Colonic mucosa (tissue), 4 donors: ENCODE measurements around the gene CD69. TPM values are rescaled to one million over a fixed set of nuclear protein-coding genes. Genes with fewer than 3 reads are reported as not detected.
"Not testable (repeated sequence)": the region's sequence is repeated elsewhere in the genome, so short reads cannot be mapped to it uniquely, and the experiment has no call there.

Experiments used
- DNase-seq: peaks from one replicate; pipeline ENCODE4 v3.0.0-alpha.2; 2020
- H3K27ac ChIP-seq: fragments of 200-600 bp; one replicate; pipeline ENCODE4 v1.8.0; 2021
- H3K27me3 ChIP-seq: fragments of 200-600 bp; one replicate; pipeline ENCODE4 v1.8.0; 2021
- H3K36me3 ChIP-seq: fragments of 200-600 bp; one replicate; pipeline ENCODE4 v1.8.0; 2021
- H3K4me1 ChIP-seq: fragments of 200-600 bp; one replicate; pipeline ENCODE4 v1.8.0; 2021; ENCODE audit warnings: mild to moderate bottlenecking
- H3K4me3 ChIP-seq: fragments of 200-600 bp; one replicate; pipeline ENCODE4 v1.8.0; 2021
- H3K9ac ChIP-seq, 2 donors: one replicate each; pipeline ENCODE4 v1.7.0; 2013; ENCODE audit warnings: control low read depth in 2 of 2, low read depth in 2 of 2, low read length in 2 of 2
- H3K9me3 ChIP-seq: fragments of 200-600 bp; one replicate; pipeline ENCODE4 v1.8.0; 2021
- CTCF ChIP-seq: fragments of 200-600 bp; IDR thresholded peaks from one replicate; pipeline ENCODE4 v1.8.0; 2022; ENCODE audit warnings: antibody characterized with exemption, mild to moderate bottlenecking
- intact Hi-C: fragments of 100-400 bp; cut with DNase I; formaldehyde crosslinking; loops from one replicate; pipeline ENCODE4 v1.14.1; 2022
- total RNA-seq, 2 donors: library from RNA; stranded (reverse); fragmentation: NEBNext Ultra II Directional in 1 of 2; extraction: Animal tissue kit (Norgen Biotek cat#: 25700) in 1 of 2; gene quantifications; one replicate each; pipeline ENCODE4 v1.2.1, GENCODE V29; 2021
- donor health status: healthy.
- donor health status: DM: no; HTN: no; CAD: no.
- donor health status: DM: no; HTN: no; CAD: no.

The CD69 gene
- total RNA-seq, 2 donors from 2014 or later: 1.4 to 3.2 TPM

GRCh38 chr12:9706086-9706685 is 54.5 kb downstream of the CD69 start:
- no peak overlapping the region for H3K4me3 ChIP-seq
- TF ChIP-seq CTCF: no peak
- H3K27me3 ChIP-seq: no peaks in the 10 kb centered on the region
- no peak overlapping the region for H3K9ac ChIP-seq
- no peaks in the 10 kb centered on the region for H3K9me3 ChIP-seq
- no peaks in the 10 kb centered on the region for H3K4me1 ChIP-seq
- DNase-seq: no peak
- no peaks in the 10 kb centered on the region for H3K36me3 ChIP-seq
- intact Hi-C loops: loop anchor here (2.0 to 5.0 kb wide), 2 partner anchors 71 to 374 kb away; no protein-coding TSS in a partner anchor
- no peak overlapping the region for H3K27ac ChIP-seq

GRCh38 chr12:9704561-9704960 is 56.1 kb downstream of the CD69 start:
- DNase-seq, intact Hi-C loops, H3K4me3 ChIP-seq, H3K9me3 ChIP-seq, H3K36me3 ChIP-seq, H3K4me1 ChIP-seq, H3K27me3 ChIP-seq, H3K27ac ChIP-seq, H3K9ac ChIP-seq: not testable (repeated sequence)

Other genes with a start within 250 kb of the CD69 start
- 1 to 10 TPM; 1.7 to 2.6 TPM for gene KLRB1, start 153.0 kb downstream of the CD69 start, total RNA-seq
- gene CLEC2D, start 91.2 kb downstream of the CD69 start, total RNA-seq: 1 to 10 TPM; 3.3 to 6.8 TPM
- gene CLECL1, start 27.8 kb downstream of the CD69 start, total RNA-seq: under 1 TPM in 1 of 2 donors, not detected in 1; 0.40 TPM
- gene KLRF1, start 66.6 kb upstream of the CD69 start, total RNA-seq: under 1 TPM; 0.40 to 0.61 TPM
- 1 to 10 TPM; 1.7 to 6.7 TPM for gene CLEC2B, start 108.5 kb upstream of the CD69 start, total RNA-seq
- gene KLRF2, start 120.6 kb upstream of the CD69 start, total RNA-seq: not detected
- not detected for gene CLEC2A, start 171.5 kb upstream of the CD69 start, total RNA-seq
- under 1 TPM; 0.59 to 0.72 TPM for gene CLEC12A, start 210.5 kb upstream of the CD69 start, total RNA-seq
- not detected for gene CLEC1B, start 238.2 kb upstream of the CD69 start, total RNA-seq
- gene CLEC12B, start 249.7 kb upstream of the CD69 start, total RNA-seq: not detected